ENCODE results near the gene KLHDC7A. TPM values are rescaled to one million over a fixed set of nuclear protein-coding genes. Genes with fewer than 3 reads are reported as not detected.

KLHDC7A gene
- total and polyA plus RNA-seq, 10 of the 15 experiments (the other 5 are each of a cell fraction or from before 2014, with no cell fraction given): not detected

DNA sequence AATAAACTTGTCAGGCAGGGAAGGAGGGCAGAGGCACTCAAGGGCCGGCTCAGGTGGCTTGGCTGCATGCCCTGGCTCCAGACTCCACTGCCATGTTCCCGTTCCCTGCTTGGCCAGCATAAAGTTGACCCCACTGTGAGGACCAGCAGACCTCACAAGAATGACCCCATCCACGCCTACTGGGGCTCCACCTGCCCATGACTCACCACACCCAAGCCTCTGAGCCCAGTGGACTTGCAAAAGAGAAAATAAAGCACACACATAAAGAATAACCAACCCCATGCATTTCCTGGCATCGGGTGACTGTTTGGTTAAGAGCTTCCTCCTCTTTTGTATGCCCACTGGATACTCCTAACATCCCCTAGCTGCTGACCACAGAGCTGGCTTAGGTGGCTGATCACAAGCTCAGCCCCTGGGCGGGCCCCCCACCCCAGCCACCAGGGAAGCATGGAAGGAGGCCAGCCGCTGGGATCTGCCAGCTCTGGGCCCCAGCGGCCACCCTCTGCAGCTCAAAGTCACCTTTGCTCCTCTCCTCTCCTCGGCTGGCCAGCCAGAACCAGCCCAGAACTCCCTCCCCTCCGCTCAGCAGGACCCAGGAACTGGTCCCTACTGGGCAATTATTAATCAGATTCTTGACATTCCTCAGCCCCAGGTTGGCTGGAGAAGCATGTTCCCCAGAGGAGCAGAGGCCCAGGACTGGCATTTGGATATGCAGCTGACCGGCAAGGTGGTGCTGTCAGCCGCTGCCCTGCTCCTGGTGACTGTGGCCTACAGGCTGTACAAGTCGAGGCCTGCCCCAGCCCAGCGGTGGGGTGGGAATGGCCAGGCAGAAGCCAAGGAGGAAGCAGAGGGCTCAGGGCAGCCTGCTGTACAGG is at the start of gene KLHDC7A (continued):
- TF ChIP-seq, protein P1, sequence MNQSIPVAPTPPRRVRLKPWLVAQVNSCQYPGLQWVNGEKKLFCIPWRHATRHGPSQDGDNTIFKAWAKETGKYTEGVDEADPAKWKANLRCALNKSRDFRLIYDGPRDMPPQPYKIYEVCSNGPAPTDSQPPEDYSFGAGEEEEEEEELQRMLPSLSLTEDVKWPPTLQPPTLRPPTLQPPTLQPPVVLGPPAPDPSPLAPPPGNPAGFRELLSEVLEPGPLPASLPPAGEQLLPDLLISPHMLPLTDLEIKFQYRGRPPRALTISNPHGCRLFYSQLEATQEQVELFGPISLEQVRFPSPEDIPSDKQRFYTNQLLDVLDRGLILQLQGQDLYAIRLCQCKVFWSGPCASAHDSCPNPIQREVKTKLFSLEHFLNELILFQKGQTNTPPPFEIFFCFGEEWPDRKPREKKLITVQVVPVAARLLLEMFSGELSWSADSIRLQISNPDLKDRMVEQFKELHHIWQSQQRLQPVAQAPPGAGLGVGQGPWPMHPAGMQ (IDR thresholded peaks at IDR 0.05; ENCODE audit: borderline replicate concordance): no peak
- no peak for TF ChIP-seq ZNF217 (IDR thresholded peaks at IDR 0.05)

DNA sequence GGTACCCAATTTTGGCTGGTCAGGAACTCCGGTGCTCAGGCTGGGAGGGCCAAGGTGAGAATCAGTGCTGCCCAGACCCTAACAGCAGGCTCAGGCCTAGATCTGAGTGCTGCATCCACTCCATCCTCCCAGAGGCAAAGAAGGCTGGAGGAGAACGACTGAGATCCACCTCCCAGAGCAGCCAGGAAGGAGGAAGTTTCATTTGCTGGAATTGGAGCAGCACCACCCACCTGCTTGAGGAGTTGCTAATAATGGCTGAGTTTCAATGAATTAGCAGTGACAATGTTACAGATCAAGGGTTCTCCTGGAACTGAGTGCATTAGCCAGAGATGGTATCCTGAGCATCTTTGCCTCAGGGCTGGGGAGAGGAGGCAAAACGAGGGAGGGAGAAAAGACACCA is 46.7 kb upstream of the KLHDC7A start:
- no peak for DNase-seq (ENCODE audit: low read depth, low spot score)
- no peaks in the 10 kb centered on the region for H3K4me1 ChIP-seq (ENCODE audit: control insufficient read depth, insufficient read depth, low read length)
- H3K4me3 ChIP-seq: no peak overlapping the region
- 28% methylated on average over 3 of the region's 3 CpGs for whole genome bisulfite sequencing (ENCODE audit: insufficient coverage, insufficient replicate concordance, low lambda C conversion rate, missing lambda C conversion rate)
- BruUV-seq (replicated peaks): no TSS peak
- ChIA-PET CTCF (no interaction called here), SMC1A (ENCODE audit: uncharacterized antibody, unreplicated experiment) (no interaction called here), POLR2A (no interaction called here), RAD21 (ENCODE audit: unreplicated experiment) (no interaction called here)
- no peak for ATAC-seq
- no peaks in the 10 kb centered on the region for H3K79me2 ChIP-seq (ENCODE audit: control insufficient read depth, insufficient read depth, low read length)
- H3K27me3 ChIP-seq (replicated peaks in 1 of 2; ENCODE audit: control insufficient read depth in 2 of 2, insufficient read depth in 2 of 2, low read length in 1 of 2): no peaks in the 10 kb centered on the region; a peak in 1 of 4 replicates
- intact Hi-C loops (cut with micrococcal nuclease; ENCODE audit: unreplicated experiment) (no loop called here), in situ Hi-C loops (cut with MboI) (no loop called here)
- no peak overlapping the region for H3K27ac ChIP-seq (ENCODE audit: control insufficient read depth, insufficient read depth)
- no peak overlapping the region for H2AFZ ChIP-seq (ENCODE audit: control insufficient read depth, low read depth, low read length)
- FAIRE-seq: no peak
- H4K20me1 ChIP-seq (ENCODE audit: control insufficient read depth, insufficient read depth): no peaks in the 10 kb centered on the region
- H3K9me3 ChIP-seq (replicated peaks; ENCODE audit: control insufficient read depth, insufficient read depth, low read length): no peaks in the 10 kb centered on the region
- no peak overlapping the region for H3K4me2 ChIP-seq (ENCODE audit: control insufficient read depth, insufficient read depth)
- H3K36me3 ChIP-seq (ENCODE audit: control insufficient read depth in 2 of 2, insufficient read depth in 2 of 2, low read length in 1 of 2): no peaks in the 10 kb centered on the region
- H3K9ac ChIP-seq (ENCODE audit: control insufficient read depth, insufficient read depth, low read length): no peak overlapping the region
- TF ChIP-seq, protein P2, sequence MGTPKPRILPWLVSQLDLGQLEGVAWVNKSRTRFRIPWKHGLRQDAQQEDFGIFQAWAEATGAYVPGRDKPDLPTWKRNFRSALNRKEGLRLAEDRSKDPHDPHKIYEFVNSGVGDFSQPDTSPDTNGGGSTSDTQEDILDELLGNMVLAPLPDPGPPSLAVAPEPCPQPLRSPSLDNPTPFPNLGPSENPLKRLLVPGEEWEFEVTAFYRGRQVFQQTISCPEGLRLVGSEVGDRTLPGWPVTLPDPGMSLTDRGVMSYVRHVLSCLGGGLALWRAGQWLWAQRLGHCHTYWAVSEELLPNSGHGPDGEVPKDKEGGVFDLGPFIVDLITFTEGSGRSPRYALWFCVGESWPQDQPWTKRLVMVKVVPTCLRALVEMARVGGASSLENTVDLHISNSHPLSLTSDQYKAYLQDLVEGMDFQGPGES (IDR thresholded peaks at IDR 0.05): no peak
- TF ChIP-seq NFIC (IDR thresholded peaks at IDR 0.05; ENCODE audit: low read depth, low read length) (no peak), SRF (IDR thresholded peaks at IDR 0.05; ENCODE audit: low read depth in 2 of 2, low read length in 2 of 2) (no peak), CHD4 (IDR thresholded peaks at IDR 0.05) (no peak), BCL11A (IDR thresholded peaks at IDR 0.05; ENCODE audit: low read depth, low read length) (no peak), ASH2L (IDR thresholded peaks at IDR 0.05; ENCODE audit: borderline replicate concordance, low read depth) (no peak), FOXM1 (IDR thresholded peaks at IDR 0.05; ENCODE audit: low read depth, low read length) (no peak)
- TF ChIP-seq, protein P3, sequence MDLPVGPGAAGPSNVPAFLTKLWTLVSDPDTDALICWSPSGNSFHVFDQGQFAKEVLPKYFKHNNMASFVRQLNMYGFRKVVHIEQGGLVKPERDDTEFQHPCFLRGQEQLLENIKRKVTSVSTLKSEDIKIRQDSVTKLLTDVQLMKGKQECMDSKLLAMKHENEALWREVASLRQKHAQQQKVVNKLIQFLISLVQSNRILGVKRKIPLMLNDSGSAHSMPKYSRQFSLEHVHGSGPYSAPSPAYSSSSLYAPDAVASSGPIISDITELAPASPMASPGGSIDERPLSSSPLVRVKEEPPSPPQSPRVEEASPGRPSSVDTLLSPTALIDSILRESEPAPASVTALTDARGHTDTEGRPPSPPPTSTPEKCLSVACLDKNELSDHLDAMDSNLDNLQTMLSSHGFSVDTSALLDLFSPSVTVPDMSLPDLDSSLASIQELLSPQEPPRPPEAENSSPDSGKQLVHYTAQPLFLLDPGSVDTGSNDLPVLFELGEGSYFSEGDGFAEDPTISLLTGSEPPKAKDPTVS (IDR thresholded peaks at IDR 0.05; ENCODE audit: low read depth, low read length): no peak
- TF ChIP-seq, protein P4, sequence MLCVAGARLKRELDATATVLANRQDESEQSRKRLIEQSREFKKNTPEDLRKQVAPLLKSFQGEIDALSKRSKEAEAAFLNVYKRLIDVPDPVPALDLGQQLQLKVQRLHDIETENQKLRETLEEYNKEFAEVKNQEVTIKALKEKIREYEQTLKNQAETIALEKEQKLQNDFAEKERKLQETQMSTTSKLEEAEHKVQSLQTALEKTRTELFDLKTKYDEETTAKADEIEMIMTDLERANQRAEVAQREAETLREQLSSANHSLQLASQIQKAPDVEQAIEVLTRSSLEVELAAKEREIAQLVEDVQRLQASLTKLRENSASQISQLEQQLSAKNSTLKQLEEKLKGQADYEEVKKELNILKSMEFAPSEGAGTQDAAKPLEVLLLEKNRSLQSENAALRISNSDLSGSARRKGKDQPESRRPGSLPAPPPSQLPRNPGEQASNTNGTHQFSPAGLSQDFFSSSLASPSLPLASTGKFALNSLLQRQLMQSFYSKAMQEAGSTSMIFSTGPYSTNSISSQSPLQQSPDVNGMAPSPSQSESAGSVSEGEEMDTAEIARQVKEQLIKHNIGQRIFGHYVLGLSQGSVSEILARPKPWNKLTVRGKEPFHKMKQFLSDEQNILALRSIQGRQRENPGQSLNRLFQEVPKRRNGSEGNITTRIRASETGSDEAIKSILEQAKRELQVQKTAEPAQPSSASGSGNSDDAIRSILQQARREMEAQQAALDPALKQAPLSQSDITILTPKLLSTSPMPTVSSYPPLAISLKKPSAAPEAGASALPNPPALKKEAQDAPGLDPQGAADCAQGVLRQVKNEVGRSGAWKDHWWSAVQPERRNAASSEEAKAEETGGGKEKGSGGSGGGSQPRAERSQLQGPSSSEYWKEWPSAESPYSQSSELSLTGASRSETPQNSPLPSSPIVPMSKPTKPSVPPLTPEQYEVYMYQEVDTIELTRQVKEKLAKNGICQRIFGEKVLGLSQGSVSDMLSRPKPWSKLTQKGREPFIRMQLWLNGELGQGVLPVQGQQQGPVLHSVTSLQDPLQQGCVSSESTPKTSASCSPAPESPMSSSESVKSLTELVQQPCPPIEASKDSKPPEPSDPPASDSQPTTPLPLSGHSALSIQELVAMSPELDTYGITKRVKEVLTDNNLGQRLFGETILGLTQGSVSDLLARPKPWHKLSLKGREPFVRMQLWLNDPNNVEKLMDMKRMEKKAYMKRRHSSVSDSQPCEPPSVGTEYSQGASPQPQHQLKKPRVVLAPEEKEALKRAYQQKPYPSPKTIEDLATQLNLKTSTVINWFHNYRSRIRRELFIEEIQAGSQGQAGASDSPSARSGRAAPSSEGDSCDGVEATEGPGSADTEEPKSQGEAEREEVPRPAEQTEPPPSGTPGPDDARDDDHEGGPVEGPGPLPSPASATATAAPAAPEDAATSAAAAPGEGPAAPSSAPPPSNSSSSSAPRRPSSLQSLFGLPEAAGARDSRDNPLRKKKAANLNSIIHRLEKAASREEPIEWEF (IDR thresholded peaks at IDR 0.05; ENCODE audit: insufficient replicate concordance, low read depth, low read length): no peak

All from GM12878 (cell line).